ENCODE data around the gene SPOCK2.
"Not testable (repeated sequence)": the region's sequence is repeated elsewhere in the genome, so short reads cannot be mapped to it uniquely, and the experiment has no call there.

The SPOCK2 gene

GRCh38 chr10:72049969-72050781, 38.2 kb downstream of the SPOCK2 start:
- DNase-seq, result no peak

GRCh38 chr10:72049472-72049871, 38.9 kb downstream of the SPOCK2 start:
- no peak for DNase-seq

GRCh38 chr10:72048450-72049124, 39.8 kb downstream of the SPOCK2 start:
- peak; percentile 21 for DNase-seq

GRCh38 chr10:72045586-72045985, 42.8 kb downstream of the SPOCK2 start:
- no peak for DNase-seq

- DNase-seq, result peak; percentile 33
These were observed 43.8 kb downstream of the SPOCK2 start for GRCh38 chr10:72044417-72045041.

GRCh38 chr10:72043016-72043834, 45.1 kb downstream of the SPOCK2 start:
- DNase-seq, result no peak

- no peak for DNase-seq
These were observed 46.9 kb downstream of the SPOCK2 start for GRCh38 chr10:72041491-72041890.

- no peak for DNase-seq
These were observed 49.0 kb downstream of the SPOCK2 start for GRCh38 chr10:72039377-72039776.

- no peak for DNase-seq
These were observed 49.8 kb downstream of the SPOCK2 start for GRCh38 chr10:72038458-72039001.

- no peak for DNase-seq
These were observed 50.5 kb downstream of the SPOCK2 start for GRCh38 chr10:72037811-72038210.

GRCh38 chr10:72037266-72037665, 51.1 kb downstream of the SPOCK2 start:
- no peak for DNase-seq

GRCh38 chr10:72035252-72035887, 53.0 kb downstream of the SPOCK2 start:
- no peak for DNase-seq

- DNase-seq, result no peak
These were observed 53.6 kb downstream of the SPOCK2 start for GRCh38 chr10:72034761-72035160.

- no peak for DNase-seq
These were observed 54.3 kb downstream of the SPOCK2 start for GRCh38 chr10:72034040-72034499.

GRCh38 chr10:72032409-72033162, 55.8 kb downstream of the SPOCK2 start:
- DNase-seq, result not testable (repeated sequence)

- no peak for DNase-seq
These were observed 56.6 kb downstream of the SPOCK2 start for GRCh38 chr10:72031706-72032105.

GRCh38 chr10:72030762-72031543, 57.4 kb downstream of the SPOCK2 start:
- no peak for DNase-seq

- no peak for DNase-seq
These were observed 58.9 kb downstream of the SPOCK2 start for GRCh38 chr10:72029414-72029813.

GRCh38 chr10:72027498-72027897, 60.9 kb downstream of the SPOCK2 start:
- DNase-seq, result no peak
